ENCODE results near the gene PTCH2. TPM values are rescaled to one million over a fixed set of nuclear protein-coding genes. Genes with fewer than 3 reads are reported as not detected.

Gene PTCH2
- total and polyA plus RNA-seq, 2 donors (not counting 1 experiment from before 2014, with no cell fraction given) = 1.3 to 1.7 TPM

- Mint-ChIP-seq H3K4me1 (peaks cover 29% of the 10 kb centered on the region), H3K9me3 (ENCODE audit: insufficient read depth) (no peaks in the 10 kb centered on the region), H3K27me3 (no peaks in the 10 kb centered on the region), H3K27ac (peak overlapping the region; percentile 100), H3K4me3 (peak overlapping the region; percentile 93)
- peak overlapping the region; percentile 56 to 80 (median 66) for H3K4me3 ChIP-seq (ENCODE audit: control extremely low read depth in 1 of 5, extremely low read depth in 1 of 5, insufficient read depth in 1 of 5, low read depth in 2 of 5, low read length in 4 of 5)
- no peaks in the 10 kb centered on the region for H3K9me3 ChIP-seq (ENCODE audit: control extremely low read depth in 1 of 3, control insufficient read depth in 2 of 3, insufficient read depth in 1 of 3, low read length in 2 of 3)
- 17% methylated on average over 22 of the region's 25 CpGs for WGBS (ENCODE audit: insufficient coverage)
- H3K4me2 ChIP-seq (replicated peaks; ENCODE audit: low read depth, low read length, poor library complexity, severe bottlenecking) = peak overlapping the region; percentile 88
- no peaks in the 10 kb centered on the region for H3K36me3 ChIP-seq (replicated peaks in 1 of 2; ENCODE audit: control extremely low read depth in 1 of 2, control insufficient read depth in 1 of 2, extremely low read depth in 1 of 2, insufficient read depth in 2 of 2, low read length in 1 of 2)
- peak overlapping the region; percentile 99 to 100 for H3K27ac ChIP-seq (ENCODE audit: low read length in 2 of 2)
- no peaks in the 10 kb centered on the region for H4K20me1 ChIP-seq (ENCODE audit: control insufficient read depth, insufficient read depth, low read length, poor library complexity, severe bottlenecking)
- ChIA-PET CTCF (interaction anchor here (0.8 to 6.7 kb wide), 10 partner anchors 11 to 483 kb away, joined by 3 to 70 read pairs (median 4); partner anchors contain the start of genes BTBD19, HECTD3, PLK3 and RNU5D-1), POLR2A (interaction anchor here (0.5 to 5.2 kb wide), 10 partner anchors 12 to 483 kb away, joined by 3 to 61 read pairs (median 10); partner anchors contain the start of genes BEST4, BTBD19, DYNLT4 and EIF2B3)
- H3K79me2 ChIP-seq (ENCODE audit: control insufficient read depth, insufficient read depth, low read length) = no peaks in the 10 kb centered on the region
- H3K4me1 ChIP-seq (ENCODE audit: control insufficient read depth in 2 of 2, insufficient read depth in 2 of 2, low read length in 2 of 2) = peaks cover 13 to 20% of the 10 kb centered on the region in 2 donors
- no peaks in the 10 kb centered on the region for H3K27me3 ChIP-seq (replicated peaks in 1 of 4; ENCODE audit: control extremely low read depth in 1 of 4, control insufficient read depth in 3 of 4, insufficient read depth in 4 of 4, low read length in 3 of 4)
- TF ChIP-seq EZH2 (IDR thresholded peaks at IDR 0.05; ENCODE audit: borderline replicate concordance, insufficient read depth, low read depth, low read length, poor library complexity, severe bottlenecking) (no peak), CTCF (IDR thresholded peaks at IDR 0.05) (no peak)
- ATAC-seq (ENCODE audit: low read depth) = no peak
- intact Hi-C loops (cut with micrococcal nuclease) = loop anchor here (1.0 kb wide), 2 partner anchors 16 to 45 kb away; partner anchors contain the start of gene RPS8
- DNase-seq = no peak
- peak overlapping the region; percentile 92 for H3K9ac ChIP-seq (ENCODE audit: low read length)
- peak overlapping the region; percentile 87 for H2AFZ ChIP-seq (ENCODE audit: insufficient read depth, low read depth, low read length, poor library complexity, severe bottlenecking)
Observed at GRCh38 chr1:44820328-44821239, 22.5 kb downstream of the PTCH2 start.
